ENCODE results near the gene TXNDC8.

- TF ChIP-seq POLR2A (IDR thresholded peaks at IDR 0.05; ENCODE audit: low read depth) (peak; percentile 38), EP300 (IDR thresholded peaks at IDR 0.05) (no peak)
- TF ChIP-seq, protein P1, sequence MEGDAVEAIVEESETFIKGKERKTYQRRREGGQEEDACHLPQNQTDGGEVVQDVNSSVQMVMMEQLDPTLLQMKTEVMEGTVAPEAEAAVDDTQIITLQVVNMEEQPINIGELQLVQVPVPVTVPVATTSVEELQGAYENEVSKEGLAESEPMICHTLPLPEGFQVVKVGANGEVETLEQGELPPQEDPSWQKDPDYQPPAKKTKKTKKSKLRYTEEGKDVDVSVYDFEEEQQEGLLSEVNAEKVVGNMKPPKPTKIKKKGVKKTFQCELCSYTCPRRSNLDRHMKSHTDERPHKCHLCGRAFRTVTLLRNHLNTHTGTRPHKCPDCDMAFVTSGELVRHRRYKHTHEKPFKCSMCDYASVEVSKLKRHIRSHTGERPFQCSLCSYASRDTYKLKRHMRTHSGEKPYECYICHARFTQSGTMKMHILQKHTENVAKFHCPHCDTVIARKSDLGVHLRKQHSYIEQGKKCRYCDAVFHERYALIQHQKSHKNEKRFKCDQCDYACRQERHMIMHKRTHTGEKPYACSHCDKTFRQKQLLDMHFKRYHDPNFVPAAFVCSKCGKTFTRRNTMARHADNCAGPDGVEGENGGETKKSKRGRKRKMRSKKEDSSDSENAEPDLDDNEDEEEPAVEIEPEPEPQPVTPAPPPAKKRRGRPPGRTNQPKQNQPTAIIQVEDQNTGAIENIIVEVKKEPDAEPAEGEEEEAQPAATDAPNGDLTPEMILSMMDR (IDR thresholded peaks at IDR 0.05), result no peak
These were observed 81.9 kb downstream of the TXNDC8 start for GRCh38 chr9:110255463-110256379.

All from esophagus muscularis mucosa (tissue), 4 donors.